IPS DF 19.7 (cell line): ENCODE data around the gene PEA15.

Experiments used
- DNase-seq: peaks from one replicate; pipeline ENCODE4 v3.0.0-alpha.2; 2013; ENCODE audit warnings: low read depth, low spot score

The PEA15 gene

DNA sequence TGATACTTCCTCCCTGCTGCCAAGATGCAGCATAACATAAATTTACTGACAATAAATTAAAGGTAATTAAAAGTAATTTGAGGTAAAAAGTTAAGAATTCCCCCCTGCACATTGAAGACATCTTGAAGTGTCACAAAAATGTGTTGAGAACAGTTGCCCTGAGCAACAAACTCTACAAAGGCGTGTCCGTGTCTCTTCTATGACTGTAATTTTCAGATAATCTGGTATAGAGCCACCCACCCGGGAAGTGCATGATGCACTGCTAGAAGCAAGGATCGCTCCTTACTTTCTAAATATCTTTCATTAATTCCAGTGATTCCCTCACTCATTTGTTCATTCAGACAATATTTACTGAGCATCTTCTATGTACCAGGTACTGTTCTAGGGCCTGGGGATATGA is 25.8 kb upstream of the PEA15 start:
- no peak for DNase-seq

DNA sequence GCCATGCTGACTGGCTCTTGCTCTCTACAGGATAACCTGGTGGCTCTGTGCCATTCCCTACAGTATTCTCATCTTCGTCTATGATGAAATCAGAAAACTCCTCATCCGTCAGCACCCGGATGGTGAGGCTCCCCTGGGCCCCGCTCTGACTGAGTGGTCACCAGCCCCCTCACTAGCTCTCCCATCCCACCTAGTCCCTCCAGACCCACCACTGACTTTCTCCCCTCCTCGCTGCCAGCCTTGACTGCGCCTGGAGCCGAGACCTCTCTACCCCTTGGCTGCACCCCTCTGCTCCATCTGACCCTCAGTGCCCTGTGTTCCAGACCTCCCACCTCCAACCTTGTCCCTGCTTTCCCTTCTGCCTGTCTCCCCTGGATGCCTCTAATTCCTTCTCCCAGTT is 18.9 kb upstream of the PEA15 start:
- no peak for DNase-seq

DNA sequence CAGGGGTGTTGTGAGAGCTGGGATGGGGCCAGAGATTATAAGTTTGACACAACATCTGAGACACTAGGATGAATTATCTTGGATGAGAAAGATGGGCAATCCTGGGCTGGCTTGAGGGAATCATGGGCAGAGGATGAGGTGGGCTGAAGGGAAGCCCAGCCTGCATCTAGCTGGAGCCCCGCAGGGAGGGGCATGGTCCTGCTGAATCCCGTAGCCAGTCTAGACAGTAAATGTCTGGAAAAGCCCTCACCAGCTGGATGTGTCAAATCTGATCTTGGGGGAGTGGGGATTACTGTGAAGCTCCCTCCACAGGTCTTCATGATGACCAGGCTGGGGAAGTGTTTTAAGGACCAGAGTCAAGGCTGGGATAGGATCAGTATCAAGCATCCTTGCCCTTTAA is 18.5 kb upstream of the PEA15 start:
- DNase-seq: no peak

DNA sequence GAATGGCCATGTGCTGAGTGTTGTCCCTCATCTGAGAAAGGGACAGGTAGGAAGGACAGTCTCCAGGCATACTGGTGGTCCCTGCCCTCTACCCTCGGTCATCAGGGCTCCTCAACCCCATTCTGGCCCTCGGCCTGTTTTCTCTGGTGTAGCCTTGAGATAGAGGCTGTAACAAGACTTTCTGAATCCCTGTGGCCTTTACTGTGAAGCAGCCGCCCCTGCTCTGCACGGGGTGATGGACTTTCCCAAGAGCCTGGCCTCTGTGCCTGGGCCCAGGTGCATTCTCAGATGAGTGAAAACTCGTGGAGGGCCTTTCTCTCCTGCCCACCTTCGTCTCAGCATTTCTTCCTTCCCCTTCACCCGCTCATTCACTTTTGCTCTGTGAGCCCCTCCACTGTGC is 17.8 kb upstream of the PEA15 start:
- DNase-seq: no peak

DNA sequence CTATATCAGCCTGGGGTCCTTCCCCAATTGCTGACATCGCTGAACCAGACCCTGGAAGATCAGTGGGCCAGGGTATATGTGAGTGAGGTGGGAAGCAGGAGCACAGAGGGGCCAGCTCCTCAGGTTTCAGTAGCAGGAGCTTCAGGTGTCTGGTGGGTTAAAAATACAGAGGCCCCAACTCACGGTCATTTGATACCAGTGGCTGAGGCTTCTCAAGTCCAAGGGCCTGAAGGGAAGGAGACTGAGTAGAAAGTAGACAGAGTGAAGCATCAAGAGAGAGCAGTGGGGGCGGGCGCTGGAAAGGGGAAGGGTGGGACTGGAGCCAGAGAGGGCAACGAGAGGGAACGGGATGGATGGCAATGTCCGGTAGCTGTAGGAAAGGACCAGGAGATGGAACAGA is 16.8 kb upstream of the PEA15 start:
- DNase-seq: no peak

DNA sequence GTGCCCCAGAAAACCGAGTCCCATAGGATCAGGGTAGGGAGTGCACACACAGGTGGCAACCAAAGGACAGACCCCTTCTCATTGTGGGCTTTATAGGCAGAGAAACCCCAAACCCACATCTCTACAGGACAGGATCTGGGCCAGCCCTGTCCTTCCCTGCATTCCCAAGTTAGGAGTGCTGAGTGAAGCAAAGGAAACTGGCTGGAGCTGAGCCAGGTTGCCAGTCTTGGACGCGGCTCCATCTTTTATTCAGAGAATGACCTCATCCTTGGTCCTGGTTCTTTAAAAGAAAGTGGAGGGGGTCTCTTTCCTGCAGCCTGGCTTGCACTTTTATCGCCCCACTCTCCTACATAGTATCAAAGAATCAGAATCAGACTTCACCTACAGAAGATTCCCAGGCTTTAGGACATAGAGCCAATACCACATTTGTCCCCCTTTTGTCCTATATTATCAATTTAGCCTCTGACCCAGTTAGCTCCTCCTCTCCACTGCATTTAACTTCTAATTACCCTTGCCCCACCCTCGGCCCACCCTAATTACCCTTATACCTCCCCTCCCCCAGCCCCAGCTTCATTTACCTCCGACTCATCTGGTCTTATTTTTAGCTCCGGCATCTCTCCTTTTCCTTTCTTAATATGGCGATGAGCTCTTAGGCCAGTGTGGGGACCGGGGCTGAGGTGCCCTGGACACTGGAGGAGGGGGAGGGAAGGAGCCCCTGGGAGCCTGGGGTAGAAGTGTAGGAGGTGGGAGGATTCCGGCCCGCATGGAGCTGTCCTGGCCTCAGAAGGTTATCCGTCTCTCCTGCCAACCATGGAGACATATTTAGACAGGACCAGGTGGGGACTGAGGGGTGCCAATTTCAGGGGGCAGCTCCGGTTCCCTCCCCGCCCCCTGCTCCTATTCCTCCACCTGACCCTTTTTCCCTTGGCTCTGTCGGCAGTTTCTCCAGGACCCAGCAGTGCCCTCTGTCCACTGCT is 15.2 kb upstream of the PEA15 start, which contains the start of gene CASQ1:
Gene CASQ1, plus strand, starts transcription at position 927 of the 977 bp plus-strand sequence. CDS start 177 bp downstream, outside the sequence.
- no peak for DNase-seq

DNA sequence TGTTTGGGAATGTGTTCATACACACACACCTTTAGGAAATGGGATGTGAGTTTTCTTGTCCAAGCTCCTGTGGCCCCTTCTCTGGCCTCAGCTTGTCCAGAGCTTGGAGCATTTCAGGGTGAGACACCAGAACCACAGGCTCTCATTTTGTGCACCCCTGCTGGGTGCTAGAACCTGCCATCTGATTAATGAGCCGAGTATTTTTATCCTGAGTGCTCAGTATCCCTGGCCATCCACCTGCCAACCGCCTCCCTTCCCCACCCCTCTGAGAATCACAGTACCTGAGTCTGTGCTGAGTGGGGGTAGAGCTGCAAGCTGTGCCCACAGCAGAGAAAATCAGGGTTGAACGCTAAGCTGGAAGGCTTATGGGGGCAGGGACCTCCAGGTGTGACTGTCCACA is 13.4 kb upstream of the PEA15 start:
- DNase-seq: no peak

DNA sequence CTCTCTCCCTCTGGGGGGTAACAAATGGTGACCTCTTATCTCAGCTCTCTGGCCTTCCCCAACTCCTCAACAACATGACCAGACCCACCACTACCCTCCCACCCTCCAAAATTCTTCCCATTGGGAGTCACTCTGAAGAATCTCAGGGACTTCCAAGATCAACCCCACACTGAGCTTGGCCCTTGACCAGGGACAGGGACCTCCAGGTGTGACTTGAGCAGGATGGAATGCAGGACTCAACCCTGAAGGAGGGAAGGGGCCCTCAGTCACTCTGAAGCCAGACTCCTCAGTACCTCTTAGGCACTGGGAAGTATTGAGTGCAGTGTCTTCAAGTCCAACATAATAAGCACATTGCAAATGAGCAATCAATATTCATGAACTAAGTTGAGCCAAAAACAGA is 12.9 kb upstream of the PEA15 start:
- DNase-seq: no peak

DNA sequence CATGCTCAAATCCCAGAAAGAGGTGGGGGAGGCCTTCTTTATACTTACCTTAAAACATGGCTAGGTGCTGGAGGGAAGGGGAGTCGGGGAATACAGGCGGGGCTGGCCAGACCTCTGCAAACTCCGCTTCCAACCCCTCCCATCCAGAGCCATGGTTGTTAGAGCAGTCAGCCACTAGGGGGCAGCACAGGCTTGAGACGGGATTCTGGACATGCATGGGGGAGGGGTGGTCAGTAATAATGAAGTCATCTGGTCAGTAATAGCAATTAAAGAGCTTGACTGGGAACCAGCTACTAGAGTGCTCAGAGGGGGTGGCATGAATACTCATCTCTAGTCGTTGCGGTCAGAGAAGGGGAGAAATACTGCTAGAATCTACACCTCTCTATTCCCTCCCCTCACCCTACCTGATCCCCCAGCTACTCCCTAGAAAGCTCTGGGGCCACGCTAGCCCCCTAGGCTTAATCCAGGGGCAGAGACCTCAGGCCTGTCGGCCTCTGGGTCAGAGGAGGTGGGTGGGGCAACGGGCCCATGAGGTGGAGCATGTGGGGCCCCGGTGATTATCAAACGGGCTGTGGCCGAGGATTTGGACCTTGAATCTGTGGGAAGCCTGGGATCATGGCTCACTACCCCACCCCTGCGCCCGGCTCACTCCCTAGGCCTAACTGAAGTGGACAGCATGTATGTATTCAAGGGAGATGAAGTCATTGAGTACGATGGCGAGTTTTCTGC is 11.9 kb upstream of the PEA15 start:
- DNase-seq: peak; percentile 74

DNA sequence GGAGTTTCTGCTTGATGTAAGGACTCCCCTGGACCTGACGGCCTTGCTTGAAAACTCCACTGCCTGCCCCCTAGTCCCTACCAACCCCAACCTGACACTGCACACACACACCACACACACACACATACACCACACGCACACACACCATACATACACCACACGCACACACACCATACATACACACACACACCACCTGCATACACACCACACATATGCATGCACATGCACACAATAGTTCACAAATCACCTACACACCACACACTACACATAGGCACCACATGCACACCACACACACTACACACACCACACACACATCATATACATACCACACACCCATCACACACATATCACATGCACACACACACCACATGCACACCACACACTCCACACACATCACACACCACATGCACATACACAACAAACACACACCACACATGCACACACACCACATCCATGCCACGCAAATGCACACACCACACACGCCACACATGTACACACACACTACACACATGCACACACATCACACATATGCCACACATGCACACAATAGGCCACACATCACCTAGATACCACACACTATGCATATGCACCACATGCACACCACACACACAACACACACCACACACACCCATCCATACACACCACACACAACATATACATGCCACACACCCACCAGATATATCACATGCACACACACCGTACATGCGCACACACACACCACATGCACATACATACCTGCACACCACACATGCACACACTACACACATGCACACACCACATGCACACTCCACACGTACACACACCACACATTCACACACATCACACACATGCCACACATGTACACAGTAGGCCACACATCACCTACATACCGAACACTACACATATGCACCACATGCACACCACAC is 11.1 kb upstream of the PEA15 start:
- no peak for DNase-seq

DNA sequence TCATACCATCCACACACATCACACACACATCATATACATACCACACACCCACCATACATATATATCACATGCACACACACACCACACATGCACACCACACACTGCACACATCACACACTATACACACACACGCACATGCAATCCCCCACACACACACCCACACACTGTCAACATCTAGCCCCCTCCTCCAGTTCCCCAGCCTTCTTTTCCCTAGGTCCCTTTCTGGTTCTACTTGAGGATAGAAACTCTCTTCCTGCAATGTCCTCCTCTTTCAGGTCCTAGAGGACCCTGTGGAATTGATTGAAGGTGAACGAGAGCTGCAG is 10.5 kb upstream of the PEA15 start:
- DNase-seq: no peak

DNA sequence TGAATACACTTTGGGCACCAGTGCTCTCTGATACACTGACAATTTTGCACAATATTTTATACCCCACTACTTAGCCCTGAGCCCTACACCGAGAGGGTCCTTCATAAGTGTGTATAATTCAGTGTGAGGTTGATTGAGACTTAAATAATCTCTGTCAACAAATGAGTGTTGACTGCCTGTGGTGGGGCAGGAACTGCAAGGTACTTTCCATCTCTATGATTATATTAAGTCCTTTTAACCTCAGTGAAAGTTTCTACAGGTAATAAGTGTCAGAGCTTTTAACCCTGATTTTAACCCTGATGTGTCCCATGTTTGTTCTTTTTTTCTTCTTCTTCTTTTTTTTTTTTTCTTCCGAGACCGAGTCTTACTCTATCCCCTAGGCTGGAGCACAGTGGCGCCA is 9.0 kb upstream of the PEA15 start:
- no peak for DNase-seq

DNA sequence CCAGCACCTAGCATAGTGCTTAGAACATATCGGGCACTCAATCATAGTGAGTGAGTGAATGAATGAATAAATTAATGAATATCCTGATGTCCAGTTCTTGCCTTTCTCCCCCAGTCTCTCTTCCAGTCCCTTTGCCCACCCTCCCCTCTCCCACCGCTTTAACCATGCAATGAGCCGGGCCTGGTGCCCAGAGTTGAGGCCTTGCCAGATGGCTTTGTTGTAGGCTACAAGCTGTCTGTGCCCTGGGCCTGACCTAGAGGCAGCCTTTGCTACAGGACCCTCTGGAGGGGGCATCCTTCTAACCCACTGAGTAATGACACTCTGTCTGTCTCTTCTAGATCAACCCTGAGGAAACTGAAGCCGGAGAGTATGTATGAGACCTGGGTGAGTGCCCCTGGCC is 8.0 kb upstream of the PEA15 start:
- DNase-seq: no peak

DNA sequence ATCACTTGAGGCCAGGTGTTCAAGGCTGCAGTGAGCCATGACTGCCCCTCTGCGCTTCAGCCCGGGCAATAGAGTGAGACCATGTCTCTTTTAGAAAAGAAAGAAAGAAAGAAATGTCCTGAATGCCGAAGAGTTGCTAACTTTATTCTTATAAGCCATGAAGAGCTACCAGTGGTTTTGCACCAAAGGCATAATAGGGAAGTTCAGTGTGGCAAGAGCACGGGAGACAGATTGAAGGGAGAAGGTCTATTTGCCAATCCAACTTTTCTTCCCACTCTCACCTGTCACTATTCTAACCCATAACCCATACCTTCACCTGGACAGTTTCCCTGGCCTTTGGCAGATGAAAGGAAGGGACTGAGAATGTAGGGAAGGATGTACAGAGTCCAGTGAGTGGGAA is 4.4 kb upstream of the PEA15 start:
- DNase-seq: no peak

DNA sequence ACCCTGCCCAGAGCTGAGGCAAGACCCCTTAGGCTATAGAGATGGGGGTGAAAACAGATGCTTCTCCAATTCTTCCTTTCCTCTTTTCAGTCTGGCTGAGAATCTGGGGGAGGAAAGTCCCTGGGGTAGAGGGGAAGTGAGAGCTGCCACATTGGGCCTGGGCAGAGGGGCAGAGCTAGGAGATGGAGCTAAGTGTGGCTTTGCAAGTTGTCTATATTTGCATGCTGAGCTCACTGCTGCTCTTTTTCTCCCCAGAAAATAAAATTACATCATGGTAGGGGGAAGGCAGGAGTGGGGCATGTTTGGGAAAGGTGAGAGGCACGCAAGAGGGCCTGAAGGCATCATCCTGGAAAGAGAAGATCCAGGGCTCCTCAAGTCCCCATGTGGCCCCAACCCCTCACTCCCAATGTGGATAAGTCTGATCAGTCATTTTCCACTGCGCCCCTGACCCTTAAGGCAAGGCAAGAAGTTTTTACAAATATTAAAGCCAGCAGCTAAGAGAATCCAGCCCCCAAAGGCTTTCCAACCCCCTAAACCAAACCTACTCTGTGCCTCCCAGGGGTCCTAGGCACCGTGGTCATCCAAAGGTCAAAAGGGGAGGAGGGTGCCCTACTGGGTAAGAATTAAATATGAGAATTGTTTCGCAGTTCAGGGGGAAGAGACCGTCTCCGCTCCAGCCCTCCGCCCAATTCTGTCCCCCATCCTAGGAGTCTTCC is 500 bp upstream of the PEA15 start:
- DNase-seq: no peak

DNA sequence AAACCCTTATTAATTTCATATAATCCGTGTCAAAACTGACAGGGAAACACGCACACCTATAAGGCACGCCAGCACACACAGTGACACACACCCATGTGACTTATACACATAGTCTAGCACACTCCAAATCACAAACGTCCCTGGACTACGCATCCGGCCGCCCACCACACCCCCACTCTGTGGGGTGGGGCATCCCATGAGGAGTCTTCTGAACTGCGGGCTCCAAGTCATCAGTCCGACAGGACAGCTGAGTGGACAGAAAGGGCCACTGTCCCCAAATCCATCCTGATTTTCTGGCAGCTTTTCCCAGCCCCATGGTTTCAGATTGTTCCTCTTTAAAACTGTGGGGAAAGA is 829 bp downstream of the PEA15 start:
- DNase-seq: no peak

DNA sequence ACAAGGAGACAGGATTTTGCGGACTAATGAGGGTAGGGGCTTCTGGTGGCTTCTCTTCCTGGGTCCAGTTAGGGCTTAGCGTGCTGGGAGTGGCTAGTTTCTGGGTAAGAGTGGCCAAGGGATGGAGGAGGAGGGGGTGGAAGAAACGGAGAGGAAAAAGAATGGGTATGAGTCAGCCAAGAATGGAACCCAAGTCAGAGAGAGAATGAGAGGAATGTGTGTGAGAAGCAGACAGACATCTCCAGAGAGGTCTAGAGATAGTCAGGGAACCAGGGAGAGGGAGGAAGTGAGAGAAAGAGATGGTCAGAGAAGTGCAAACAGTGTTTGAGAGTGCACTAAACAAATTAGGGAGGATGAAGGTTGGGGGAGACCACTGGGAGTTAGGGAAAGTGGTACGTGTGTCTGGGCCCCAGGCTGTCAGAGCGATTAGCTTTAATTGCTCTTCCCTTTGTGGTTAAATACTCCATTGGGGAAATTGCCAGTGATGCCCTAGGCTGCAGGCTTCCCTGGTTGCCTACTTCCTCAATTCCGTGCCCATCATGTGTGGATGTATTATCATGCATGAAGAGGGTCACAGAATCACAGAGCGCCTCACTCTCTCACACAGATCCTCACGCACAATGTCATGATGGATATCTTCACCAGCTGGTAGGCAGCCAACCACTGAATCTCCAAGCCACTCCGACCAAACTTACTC is 1.4 kb downstream of the PEA15 start:
- peak; percentile 57 for DNase-seq

DNA sequence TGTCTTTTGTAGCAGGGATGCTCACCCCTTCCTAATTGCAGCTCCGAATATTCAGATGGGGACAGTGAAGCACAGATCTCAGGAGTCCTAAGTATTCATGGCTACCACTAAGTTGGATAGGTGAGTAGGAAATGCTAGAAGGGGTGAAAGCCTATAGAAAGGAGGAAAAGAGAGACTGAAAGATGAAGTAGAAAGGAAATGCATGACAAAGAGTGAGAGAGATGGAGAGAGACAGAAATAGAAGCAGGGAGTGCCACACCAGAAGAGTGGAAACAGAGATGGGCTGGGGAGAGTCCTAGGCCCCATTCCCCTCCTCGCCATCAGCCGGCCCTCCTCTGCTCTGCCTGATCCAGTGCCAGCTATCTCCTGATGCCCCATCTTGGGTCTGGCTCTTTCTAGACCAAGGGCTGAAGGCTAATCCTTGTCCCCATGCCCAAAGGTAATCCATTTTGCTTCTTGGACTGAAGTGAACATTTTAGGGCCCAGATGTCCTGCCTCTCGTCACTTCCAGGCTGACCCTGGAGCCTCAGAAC is 2.0 kb downstream of the PEA15 start:
- DNase-seq: no peak

DNA sequence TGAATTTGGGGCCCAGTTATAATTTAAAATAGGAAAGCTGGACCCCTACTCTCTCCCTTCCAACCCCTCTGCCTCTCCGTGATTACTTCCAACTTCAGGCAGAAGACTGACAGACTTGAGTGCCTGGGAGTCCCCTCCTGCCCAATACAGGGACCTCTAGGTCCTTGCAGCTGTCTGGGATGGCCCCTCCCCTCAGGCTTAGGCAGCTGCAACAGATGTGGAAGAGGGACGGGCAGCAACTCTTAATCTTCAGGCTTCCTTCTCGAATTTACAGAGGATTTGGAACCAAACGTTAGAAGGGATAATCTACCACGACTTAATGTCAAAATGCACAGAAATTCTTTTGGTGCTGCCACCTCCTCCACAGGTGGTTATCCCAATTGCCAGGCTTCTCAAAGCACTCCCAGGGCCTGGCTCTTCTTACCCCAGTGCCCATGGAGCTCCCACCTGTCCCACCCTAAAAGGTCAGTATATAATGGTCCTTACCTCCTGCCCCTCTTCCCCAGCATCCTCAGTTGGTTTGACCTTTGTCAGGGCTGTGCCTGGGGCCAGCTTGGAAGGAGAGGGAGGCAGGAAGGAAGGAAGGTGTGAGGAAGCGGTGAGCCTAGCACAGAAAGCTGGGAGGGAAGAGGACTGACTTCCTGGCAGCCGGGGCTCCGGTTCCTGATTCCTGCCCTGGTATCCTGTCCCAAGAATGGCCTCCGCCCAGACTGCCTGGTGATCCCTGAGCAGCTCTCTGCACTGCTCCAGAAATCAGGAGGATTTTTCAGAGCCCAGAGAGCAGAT is 2.8 kb downstream of the PEA15 start:
- no peak for DNase-seq
